ENCODE data around the gene HS3ST4.
"Not testable (repeated sequence)": the region's sequence is repeated elsewhere in the genome, so short reads cannot be mapped to it uniquely, and the experiment has no call there.

Gene HS3ST4

DNA sequence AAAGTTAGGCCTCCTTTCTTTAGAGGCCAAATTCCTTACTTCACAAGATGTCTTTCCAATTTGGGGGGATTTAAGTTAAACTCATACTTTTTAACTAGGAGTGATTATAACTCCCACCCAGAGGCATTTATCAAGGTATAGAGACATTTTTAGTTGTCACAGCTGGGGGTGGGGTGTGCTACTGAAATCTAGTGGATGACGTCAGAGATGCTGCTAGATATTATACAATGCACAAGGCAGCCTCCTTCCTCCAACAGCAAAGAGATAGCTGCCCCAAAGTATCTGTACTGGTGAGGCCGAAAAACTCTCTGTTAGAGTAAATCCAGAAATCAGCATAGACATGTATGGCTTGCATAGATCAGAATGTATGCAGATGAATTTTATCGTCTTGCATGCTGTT lies 324.0 kb downstream of the HS3ST4 start:
- no peak for FAIRE-seq

GRCh38 chr16:26016989-26017388 lies 325.2 kb downstream of the HS3ST4 start:
- no peak for FAIRE-seq

DNA sequence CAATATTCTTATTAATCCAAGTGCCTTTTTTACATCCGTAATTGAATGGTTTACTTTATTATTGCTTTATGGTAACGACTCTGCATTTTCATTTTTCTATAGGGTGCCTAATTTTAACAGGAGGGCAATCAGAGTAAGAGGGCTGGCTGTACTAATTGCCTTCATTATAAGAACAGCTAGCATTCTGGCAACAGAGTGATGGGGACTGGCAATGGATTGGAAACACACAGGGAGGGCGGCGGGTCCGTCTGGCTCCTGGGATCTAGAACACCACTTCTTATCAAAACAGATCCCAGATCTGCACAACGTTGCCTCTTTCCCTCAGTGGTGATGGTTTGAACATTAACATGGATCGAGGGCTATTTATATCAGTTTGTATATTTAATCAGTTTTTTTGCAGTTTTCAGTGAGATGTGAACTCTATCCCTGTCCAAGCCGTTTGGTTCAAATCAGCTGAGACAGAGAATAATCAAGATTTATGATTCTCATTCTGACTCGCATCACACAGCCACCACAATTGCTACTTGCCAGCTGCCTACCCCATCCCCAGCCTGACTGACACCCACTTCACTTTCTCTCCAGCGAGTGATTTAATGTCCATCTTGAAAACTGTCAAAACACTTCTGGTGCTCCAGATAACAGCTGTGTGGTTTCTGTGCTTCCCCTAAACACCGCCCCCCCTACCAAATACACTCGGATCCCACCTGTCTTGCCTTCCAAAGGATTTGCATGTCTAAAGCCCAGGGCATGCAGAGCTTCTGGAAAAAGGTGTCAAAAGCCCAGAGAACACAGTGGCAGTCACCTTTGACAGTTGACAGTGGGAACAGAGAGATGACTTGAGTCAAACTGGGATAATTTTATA lies 327.9 kb downstream of the HS3ST4 start:
- FAIRE-seq: no peak

- no peak for FAIRE-seq
Measured at GRCh38 chr16:26026709-26027450, 335.1 kb downstream of the HS3ST4 start.

GRCh38 chr16:26031286-26031685 lies 339.5 kb downstream of the HS3ST4 start:
- FAIRE-seq: no peak

DNA sequence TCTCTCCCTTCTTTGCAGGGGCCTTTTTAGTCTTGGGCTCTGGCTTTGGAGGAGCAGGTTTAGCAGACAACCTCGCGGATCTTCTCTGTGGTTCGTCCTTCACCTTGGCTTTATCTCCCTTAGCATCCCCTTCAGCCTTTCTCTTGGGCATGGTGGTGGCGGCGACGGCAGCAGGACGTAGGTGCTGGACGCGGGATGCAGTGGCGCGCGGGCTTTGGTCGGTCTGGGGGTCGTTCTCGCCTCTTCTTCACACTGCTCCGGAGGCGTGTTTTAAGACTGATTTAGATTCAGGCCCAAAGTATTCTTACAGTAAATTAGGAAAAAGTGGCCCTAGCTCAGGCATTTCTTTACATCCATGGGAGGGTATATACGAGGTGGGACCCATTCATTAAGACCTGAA lies 340.9 kb downstream of the HS3ST4 start:
- FAIRE-seq: not testable (repeated sequence)

GRCh38 chr16:26041952-26042668 lies 350.4 kb downstream of the HS3ST4 start:
- FAIRE-seq: no peak

DNA sequence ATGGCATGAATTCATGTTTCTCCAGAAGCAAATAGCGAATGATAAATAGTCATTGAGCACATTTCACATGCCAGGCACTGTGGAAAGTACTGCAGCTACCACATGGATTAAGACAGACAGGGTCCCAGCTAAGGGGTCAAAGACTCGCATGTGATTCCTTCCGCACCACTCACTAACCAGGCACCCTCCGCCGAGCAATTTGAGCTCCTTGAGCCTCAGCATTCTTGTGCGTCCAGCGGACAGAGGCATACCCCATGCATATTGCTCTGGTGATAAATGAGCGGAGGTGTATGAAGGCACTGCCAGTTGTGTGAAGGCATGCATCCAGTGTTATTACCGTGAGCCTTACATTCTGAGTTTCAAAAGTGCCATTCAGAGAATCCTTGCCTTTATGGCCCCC lies 358.7 kb downstream of the HS3ST4 start:
- no peak for FAIRE-seq

DNA sequence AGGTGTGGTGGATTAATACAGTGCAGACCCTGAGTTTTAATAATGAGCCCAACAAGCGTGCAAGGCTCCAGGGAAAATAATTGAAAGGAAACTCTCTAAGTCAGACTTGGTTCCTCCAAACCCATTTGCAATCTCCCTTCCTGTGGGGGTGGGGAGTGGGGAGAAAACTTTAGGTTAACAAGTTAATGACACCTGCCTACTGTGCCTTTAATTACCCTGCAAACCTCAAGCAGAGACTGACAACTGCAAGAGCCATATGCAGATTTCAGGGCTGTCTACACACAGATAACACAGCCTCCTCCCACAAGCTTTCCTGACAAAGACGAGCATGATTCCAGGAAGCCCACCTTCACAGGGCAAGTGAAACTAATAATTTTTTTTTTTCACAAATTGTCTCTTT lies 359.3 kb downstream of the HS3ST4 start:
- FAIRE-seq: no peak

- FAIRE-seq: no peak
Measured at GRCh38 chr16:26053889-26054288, 362.1 kb downstream of the HS3ST4 start.

DNA sequence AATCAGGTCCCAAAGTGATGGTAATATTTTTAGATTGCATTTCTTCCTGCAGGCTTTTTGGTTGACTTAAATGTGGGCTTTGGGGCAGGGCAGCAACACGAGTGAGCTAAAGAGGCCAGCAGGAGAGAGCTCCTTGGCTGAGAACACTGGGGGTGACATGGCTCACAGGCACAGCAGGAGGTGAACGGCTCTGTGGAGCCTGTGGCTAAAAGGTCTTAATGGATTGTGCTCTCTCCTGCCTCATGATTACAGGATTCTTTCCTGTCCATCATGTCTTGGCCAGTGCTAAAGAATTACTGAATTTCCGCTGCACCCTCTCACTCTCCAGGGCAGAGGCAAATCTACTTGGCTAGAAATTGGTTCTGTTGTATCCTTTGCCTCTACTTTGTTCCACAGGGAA lies 366.6 kb downstream of the HS3ST4 start:
- no peak for FAIRE-seq

- FAIRE-seq: no peak
Measured at GRCh38 chr16:26070302-26071100, 378.7 kb downstream of the HS3ST4 start.

DNA sequence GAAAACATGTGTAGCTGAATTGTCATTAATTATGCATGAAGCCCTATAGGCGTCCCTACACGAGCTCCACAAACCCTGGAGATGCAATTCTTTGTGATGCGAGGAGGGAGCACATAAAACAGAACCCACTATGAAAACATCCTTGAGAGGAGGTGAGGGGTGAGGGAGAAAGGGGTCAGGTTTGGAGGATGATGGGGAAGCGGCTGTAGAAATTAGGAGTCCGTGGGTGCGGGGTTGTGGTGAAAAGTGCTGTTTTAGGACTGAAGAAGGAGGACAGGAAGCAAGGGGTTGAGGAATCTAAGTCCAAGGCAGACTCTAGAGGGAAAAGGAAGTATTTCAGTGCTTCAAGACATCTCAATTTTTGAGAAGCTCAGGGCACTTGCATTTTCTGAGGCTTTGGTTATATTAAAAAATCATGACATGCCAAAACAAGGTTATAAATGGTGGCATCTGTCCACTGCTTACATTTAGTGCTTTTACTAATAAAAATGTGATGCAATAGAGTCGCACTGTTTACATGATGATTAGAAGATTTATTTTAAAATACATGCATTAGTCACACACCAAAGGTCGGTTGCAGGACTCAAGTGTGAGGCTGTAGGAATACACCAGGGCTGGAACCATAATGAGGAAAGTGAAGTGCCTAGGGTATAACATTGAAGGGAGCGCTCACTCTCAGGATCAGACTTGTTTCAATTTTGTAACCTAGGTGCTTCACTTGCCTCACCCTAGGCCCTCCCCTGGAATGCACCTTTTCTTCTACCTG lies 379.5 kb downstream of the HS3ST4 start:
- FAIRE-seq: no peak

DNA sequence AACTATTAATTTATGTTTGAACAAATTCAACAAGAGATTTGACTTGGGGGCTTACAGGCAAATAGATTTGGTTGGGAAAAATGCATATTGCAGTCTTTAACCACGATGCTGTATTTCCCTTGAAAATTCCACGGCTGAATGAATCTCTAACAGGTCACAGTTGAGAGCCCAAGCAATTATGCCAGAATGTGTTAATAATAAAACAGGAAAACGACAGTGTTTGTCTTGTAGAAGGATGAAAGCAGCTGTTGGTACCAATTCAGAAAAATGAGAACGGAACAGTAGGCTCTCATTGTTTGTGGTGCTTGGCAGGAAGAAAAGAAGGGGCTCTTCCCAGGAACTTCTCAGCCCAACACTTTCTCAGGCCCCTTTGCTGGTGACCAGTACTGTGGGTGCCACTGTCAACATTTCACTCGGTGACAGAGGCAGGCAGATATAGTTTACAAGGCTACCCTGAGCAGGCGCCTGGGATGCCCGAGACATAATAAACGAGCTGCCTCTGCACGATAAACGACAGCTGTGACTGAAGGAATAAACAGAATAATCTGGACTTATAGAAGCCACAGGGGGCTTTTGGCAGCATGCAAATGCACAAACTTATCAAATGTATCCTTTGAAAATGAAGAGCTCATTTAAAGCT lies 387.1 kb downstream of the HS3ST4 start:
- no peak for FAIRE-seq

GRCh38 chr16:26087091-26087490 lies 395.3 kb downstream of the HS3ST4 start:
- FAIRE-seq: no peak

GRCh38 chr16:26091511-26091910 lies 399.8 kb downstream of the HS3ST4 start:
- no peak for FAIRE-seq

DNA sequence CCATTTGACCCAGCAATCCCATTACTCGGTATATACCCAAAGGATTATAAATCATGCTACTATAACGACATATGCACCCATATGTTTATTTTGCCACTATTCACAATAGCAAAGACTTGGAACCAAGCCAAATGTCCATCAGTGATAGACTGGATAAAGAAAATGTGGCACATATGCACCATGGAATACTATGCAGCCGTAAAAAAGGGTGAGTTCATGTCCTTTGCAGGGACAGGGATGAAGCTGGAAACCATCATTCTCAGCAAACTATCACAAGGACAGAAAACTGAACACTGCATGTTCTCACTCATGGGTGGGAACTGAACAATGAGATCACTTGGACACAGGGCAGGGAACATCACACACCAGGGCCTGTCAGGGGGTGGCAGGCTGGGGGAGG lies 406.4 kb downstream of the HS3ST4 start:
- not testable (repeated sequence) for FAIRE-seq

DNA sequence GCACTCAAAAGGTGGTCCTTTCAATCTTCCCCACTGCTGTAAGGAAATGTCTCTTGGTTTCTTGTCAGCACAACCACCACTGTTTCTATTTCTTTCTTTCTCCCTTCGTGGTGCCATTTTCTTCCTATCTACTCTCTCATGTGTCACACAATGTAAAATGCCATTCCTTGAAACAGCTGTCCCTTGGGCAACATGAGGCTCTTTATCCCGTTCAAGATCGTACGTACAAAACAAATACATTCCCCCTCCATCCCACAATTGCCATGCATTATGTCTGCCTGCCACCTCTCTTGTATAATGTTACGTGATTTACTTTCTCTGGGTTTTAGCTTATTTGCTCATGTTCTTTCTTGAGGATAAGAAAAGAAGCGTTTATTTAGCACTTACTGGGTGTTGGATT lies 410.6 kb downstream of the HS3ST4 start:
- FAIRE-seq: no peak

DNA sequence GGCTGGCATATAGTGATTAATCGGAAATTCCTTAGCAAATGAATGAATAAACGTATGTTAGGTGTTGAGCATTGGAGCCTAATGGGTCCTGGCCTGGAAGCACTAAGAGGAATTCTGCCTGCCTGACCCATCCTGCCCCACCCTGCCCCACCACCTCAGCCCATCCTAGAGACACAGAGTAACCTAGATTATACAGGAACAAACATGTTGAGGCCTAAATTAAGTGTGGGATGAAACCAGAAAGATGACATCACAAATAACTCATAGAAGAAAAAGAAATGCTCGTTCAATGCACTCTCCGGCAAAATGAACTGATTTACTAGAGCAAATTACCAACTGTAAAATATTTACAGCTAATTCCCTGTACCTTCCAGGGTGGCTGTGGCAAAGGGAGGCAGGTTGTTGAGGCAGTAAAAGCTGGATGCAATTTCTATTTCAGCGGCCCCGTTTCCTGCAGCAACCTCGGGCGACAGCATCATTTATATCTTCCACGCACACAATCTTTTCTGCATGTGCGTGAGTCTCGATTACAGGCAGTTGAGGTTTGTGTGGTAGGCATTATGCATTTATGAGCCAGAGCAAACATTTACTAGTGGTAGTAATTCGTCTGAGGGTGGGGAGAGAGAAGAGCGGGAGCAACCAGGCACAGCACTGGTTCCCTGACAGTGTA lies 417.2 kb downstream of the HS3ST4 start:
- no peak for FAIRE-seq

GRCh38 chr16:26111900-26112299 lies 420.1 kb downstream of the HS3ST4 start:
- no peak for FAIRE-seq

GRCh38 chr16:26118575-26118974 lies 426.8 kb downstream of the HS3ST4 start:
- FAIRE-seq: no peak

Data from colon (tissue), 2 donors.